H9 (cell line): ENCODE results near the gene FBXO17. TPM values are rescaled to one million over a fixed set of nuclear protein-coding genes. Genes with fewer than 3 reads are reported as not detected.

Experiments used
- DNase-seq: peaks from one replicate; pipeline ENCODE4 v3.0.0-alpha.2; 2017
- H2AFZ ChIP-seq: one replicate; pipeline ENCODE4 v1.6.1; 2013; ENCODE audit warnings: mild to moderate bottlenecking, low read length, control low read depth, moderate library complexity
- H2AK5ac ChIP-seq: 2 replicates; pipeline ENCODE4 v1.6.1; 2013; ENCODE audit warnings: low read length, control low read depth, mixed read lengths; ENCODE audit not compliant: insufficient read length
- H2BK120ac ChIP-seq: one replicate; pipeline ENCODE4 v1.6.1; 2013; ENCODE audit warnings: low read depth, mild to moderate bottlenecking, low read length, control low read depth, inconsistent platforms; ENCODE audit not compliant: poor library complexity, severe bottlenecking
- H2BK12ac ChIP-seq: 2 replicates; pipeline ENCODE4 v1.6.1; 2013; ENCODE audit warnings: low read length, control low read depth, mixed read lengths, low read depth; ENCODE audit not compliant: insufficient read length
- H2BK15ac ChIP-seq: 2 replicates; pipeline ENCODE4 v1.6.1; 2013; ENCODE audit warnings: low read depth, low read length, control low read depth
- H2BK20ac ChIP-seq: one replicate; pipeline ENCODE4 v1.6.1; 2013; ENCODE audit warnings: low read depth, mild to moderate bottlenecking, low read length, control low read depth, inconsistent platforms; ENCODE audit not compliant: poor library complexity, severe bottlenecking
- H2BK5ac ChIP-seq: 2 replicates; pipeline ENCODE4 v1.6.1; 2013; ENCODE audit warnings: low read length, control low read depth, mixed read lengths; ENCODE audit not compliant: insufficient read length
- H3K14ac ChIP-seq: 2 replicates; pipeline ENCODE4 v1.6.1; 2013; ENCODE audit warnings: low read length, control low read depth; ENCODE audit not compliant: insufficient read depth
- H3K18ac ChIP-seq: 2 replicates; pipeline ENCODE4 v1.6.1; 2013; ENCODE audit warnings: low read depth, mild to moderate bottlenecking, mixed read lengths, low read length, control low read depth; ENCODE audit not compliant: insufficient read length
- H3K23ac ChIP-seq: 2 replicates; pipeline ENCODE4 v1.6.1; 2013; ENCODE audit warnings: low read length, control low read depth, mixed read lengths, low read depth; ENCODE audit not compliant: insufficient read length
- H3K23me2 ChIP-seq: 2 replicates; pipeline ENCODE4 v1.6.1; 2013; ENCODE audit warnings: low read depth, mild to moderate bottlenecking, mixed read lengths, low read length, control low read depth; ENCODE audit not compliant: insufficient read length, poor library complexity, severe bottlenecking
- H3K27ac ChIP-seq: 2 replicates; pipeline ENCODE4 v1.5.1; 2013; ENCODE audit warnings: low read length, control low read depth, mixed read lengths, low read depth; ENCODE audit not compliant: insufficient read length
- H3K27me3 ChIP-seq: 2 replicates; pipeline ENCODE4 v1.6.1; 2013; ENCODE audit warnings: low read length, control low read depth, inconsistent platforms; ENCODE audit not compliant: insufficient read depth
- H3K4ac ChIP-seq: 2 replicates; pipeline ENCODE4 v1.6.1; 2013; ENCODE audit warnings: low read depth, mild to moderate bottlenecking, control low read depth, inconsistent platforms, low read length, moderate library complexity
- H3K4me1 ChIP-seq: 2 replicates; pipeline ENCODE4 v1.6.1; 2013; ENCODE audit warnings: low read length, control low read depth, inconsistent platforms; ENCODE audit not compliant: insufficient read depth
- H3K4me2 ChIP-seq: 2 replicates; pipeline ENCODE4 v1.6.1; 2013; ENCODE audit warnings: low read length, control low read depth, mixed read lengths; ENCODE audit not compliant: insufficient read length, insufficient read depth
- H3K56ac ChIP-seq: 2 replicates; pipeline ENCODE4 v1.6.1; 2013; ENCODE audit warnings: low read depth, mild to moderate bottlenecking, mixed read lengths, low read length, control low read depth; ENCODE audit not compliant: insufficient read length
- H3K79me1 ChIP-seq: 2 replicates; pipeline ENCODE4 v1.6.1; 2013; ENCODE audit warnings: low read depth, mild to moderate bottlenecking, moderate library complexity, low read length, control low read depth, inconsistent platforms; ENCODE audit not compliant: insufficient read depth, poor library complexity, severe bottlenecking
- H3K79me2 ChIP-seq: 2 replicates; pipeline ENCODE4 v1.6.1; 2013; ENCODE audit warnings: low read length, control low read depth, inconsistent platforms; ENCODE audit not compliant: insufficient read depth
- H3K9ac ChIP-seq: 2 replicates; pipeline ENCODE4 v1.6.1; 2013; ENCODE audit warnings: low read length, control low read depth, mixed read lengths; ENCODE audit not compliant: insufficient read length; ENCODE audit errors: extremely low read depth
- H3K9me3 ChIP-seq: one replicate; pipeline ENCODE4 v1.6.1; 2013; ENCODE audit warnings: low read depth, low read length, inconsistent platforms; ENCODE audit not compliant: control insufficient read depth
- H3T11ph ChIP-seq: one replicate; pipeline ENCODE4 v1.6.1; 2013; ENCODE audit warnings: mild to moderate bottlenecking, low read length, control low read depth, inconsistent platforms
- H4K20me1 ChIP-seq: one replicate; pipeline ENCODE4 v1.6.1; 2013; ENCODE audit not compliant: control insufficient read depth, insufficient read length, insufficient read depth
- H4K5ac ChIP-seq: 2 replicates; pipeline ENCODE4 v1.6.1; 2013; ENCODE audit warnings: low read depth, mild to moderate bottlenecking, mixed read lengths, low read length, control low read depth; ENCODE audit not compliant: insufficient read length
- H4K8ac ChIP-seq: replicated peaks from 2 replicates; pipeline ENCODE4 v1.6.1; 2013; ENCODE audit warnings: low read length, control low read depth, mixed read lengths, low read depth; ENCODE audit not compliant: insufficient read length
- H4K91ac ChIP-seq: 2 replicates; pipeline ENCODE4 v1.6.1; 2013; ENCODE audit warnings: low read depth, mild to moderate bottlenecking, moderate library complexity, mixed read lengths, low read length, control low read depth; ENCODE audit not compliant: insufficient read length
- H3K27ac Mint-ChIP-seq, 3 experiments: 2 replicates in 2 of 3; 3 replicates in 1 of 3; pipeline ENCODE4 v1.8.0; 2020 to 2021; ENCODE audit warnings: mixed read lengths in 3 of 3, mild to moderate bottlenecking in 1 of 3, moderate library complexity in 1 of 3
- H3K27me3 Mint-ChIP-seq: 2 replicates; pipeline ENCODE4 v1.8.0; 2021; ENCODE audit warnings: low read depth, mild to moderate bottlenecking, moderate library complexity, mixed read lengths
- H3K36me3 Mint-ChIP-seq, 3 experiments: 2 replicates in 2 of 3; 3 replicates in 1 of 3; pipeline ENCODE4 v1.8.0; 2020 to 2021; ENCODE audit warnings: low read depth in 3 of 3, mixed read lengths in 3 of 3; ENCODE audit not compliant: insufficient read depth in 1 of 3
- H3K4me1 Mint-ChIP-seq, 2 experiments: 2 replicates each; pipeline ENCODE4 v1.8.0; 2020; ENCODE audit warnings: mixed read lengths in 2 of 2
- H3K4me3 Mint-ChIP-seq, 2 experiments: 2 replicates in 1 of 2; 3 replicates in 1 of 2; pipeline ENCODE4 v1.8.0; 2020 to 2021; ENCODE audit warnings: mild to moderate bottlenecking in 2 of 2, mixed read lengths in 2 of 2, moderate library complexity in 1 of 2
- H3K9me3 Mint-ChIP-seq, 2 experiments: 2 replicates in 1 of 2; 3 replicates in 1 of 2; pipeline ENCODE4 v1.8.0; 2020; ENCODE audit warnings: mild to moderate bottlenecking in 2 of 2, mixed read lengths in 2 of 2, moderate library complexity in 1 of 2
- CTCF ChIP-seq: fragments of 200-600 bp; sonication (generic); conservative IDR thresholded peaks from 3 replicates; pipeline ENCODE4 v1.8.0; 2021; ENCODE audit warnings: antibody characterized with exemption, mild to moderate bottlenecking
- WGBS: extraction: QIAGEN DNeasy Blood & Tissue Kit; methylation state at CpG from one replicate; pipeline ENCODE4 v1.1.7; 2013; ENCODE audit warnings: missing lambda C conversion rate, low lambda C conversion rate, mixed read lengths; ENCODE audit not compliant: insufficient read length; ENCODE audit errors: extremely low coverage; 5-methylcytosine and 5-hydroxymethylcytosine counted together
- total RNA-seq: library from RNA; stranded (reverse); gene quantifications from 2 replicates; pipeline ENCODE4 v1.2.1, GENCODE V29; 2021

FBXO17 gene
- total RNA-seq, 1 experiment from 2014 or later, result 25.5 TPM

- Histone ChIP-seq H2AFZ (no peak overlapping the region), H3K79me1 (no peaks in the 10 kb centered on the region), H4K8ac (no peak overlapping the region), H3K14ac (no peak overlapping the region), H4K91ac (no peak overlapping the region), H3K9ac (no peak overlapping the region), H3K56ac (no peak overlapping the region), H3K4me1 (no peaks in the 10 kb centered on the region; the same call in 1 of the 2 replicates), H3K4ac (no peak overlapping the region), H4K5ac (no peak overlapping the region), H3T11ph (no peak overlapping the region), H3K23me2 (no peaks in the 10 kb centered on the region), H3K18ac (no peak overlapping the region), H3K27ac (no peak overlapping the region), H2BK120ac (no peak overlapping the region), H2BK20ac (no peak overlapping the region), H4K20me1 (no peaks in the 10 kb centered on the region), H2BK15ac (no peak overlapping the region), H3K9me3 (no peaks in the 10 kb centered on the region), H2BK5ac (no peak overlapping the region), H3K79me2 (no peaks in the 10 kb centered on the region), H2BK12ac (no peak overlapping the region), H3K23ac (no peak overlapping the region), H3K4me2 (no peak overlapping the region), H3K27me3 (no peaks in the 10 kb centered on the region), H2AK5ac (no peak overlapping the region)
- no peak for DNase-seq
- H3K4me1 Mint-ChIP-seq, result peaks cover 3 to 4% of the 10 kb centered on the region in 2 experiments; a peak in 3 of 4 replicates
- TF ChIP-seq CTCF, result no peak
- WGBS, result no CpG with 5 or more reads among the region's 12 CpGs
- peaks cover 0 to 2% of the 10 kb centered on the region in 2 experiments; a peak in 1 of 5 replicates for H3K9me3 Mint-ChIP-seq
- no peak overlapping the region for H3K27ac Mint-ChIP-seq
- H3K4me3 Mint-ChIP-seq, result no peak overlapping the region
- no peaks in the 10 kb centered on the region; the same call in none of the 2 replicates for H3K27me3 Mint-ChIP-seq
- peaks cover 9 to 28% (median 18%) of the 10 kb centered on the region in 3 experiments; a peak in 6 of 7 replicates for H3K36me3 Mint-ChIP-seq
Measured at GRCh38 chr19:38910488-38910887, 65.1 kb downstream of the FBXO17 start.
